B cell (primary cell): ENCODE results near the gene CFAP53. TPM values are rescaled to one million over a fixed set of nuclear protein-coding genes. Genes with fewer than 3 reads are reported as not detected.

Experiments
- ATAC-seq: fragments of 200-7000 bp; cut with Tn5 transposase; one replicate; pipeline ENCODE4 v1.10.0; 2021; ENCODE audit warnings: low read depth, mild to moderate bottlenecking, moderate number of reproducible peaks, moderate library complexity
- CTCF ChIA-PET: fragments of 350-600 bp; sonication (Branson Sonifier 250); formaldehyde crosslinking; loops from one replicate; lab custom pipeline; 2021; ENCODE audit warnings: antibody characterized with exemption, inconsistent platforms; lab: Charles Lee
- POLR2A ChIA-PET: fragments of 350-600 bp; sonication (Branson Sonifier 250); formaldehyde crosslinking; loops from one replicate; lab custom pipeline; 2021; ENCODE audit warnings: antibody characterized with exemption; lab: Charles Lee
- DNase-seq: peaks from one replicate; pipeline ENCODE4 v3.0.0; 2013
- H2AFZ ChIP-seq: 2 replicates; pipeline ENCODE4 v1.6.1; 2012; ENCODE audit warnings: mild to moderate bottlenecking, low read depth, low read length; ENCODE audit not compliant: insufficient read depth, poor library complexity, severe bottlenecking
- H3K27ac ChIP-seq, 2 donors: 1 replicate in 1 of 2; 2 replicates in 1 of 2; pipeline ENCODE4 v1.5.1; 2012 to 2013; ENCODE audit warnings: low read length in 2 of 2, mild to moderate bottlenecking in 2 of 2, moderate library complexity in 1 of 2
- H3K27me3 ChIP-seq, 4 experiments: fragments of 200-600 bp in 1 of 4; sonication (generic) in 1 of 4; replicated peaks in 1 of 4; 1 replicate in 2 of 4; 2 replicates in 2 of 4; pipeline versions ENCODE4 v1.6.1 to v1.7.0; 2013 to 2016; ENCODE audit warnings: low read length in 3 of 4, mild to moderate bottlenecking in 2 of 4, mixed read lengths in 1 of 4, moderate library complexity in 1 of 4; ENCODE audit not compliant: insufficient read depth in 4 of 4, control insufficient read depth in 3 of 4; ENCODE audit errors: control extremely low read depth in 1 of 4
- H3K36me3 ChIP-seq, 2 experiments: replicated peaks in 1 of 2; 1 replicate in 1 of 2; 2 replicates in 1 of 2; pipeline versions ENCODE4 v1.6.1 to v1.7.1; 2013; ENCODE audit warnings: low read length in 1 of 2; ENCODE audit not compliant: insufficient read depth in 2 of 2, control insufficient read depth in 1 of 2; ENCODE audit errors: control extremely low read depth in 1 of 2, extremely low read depth in 1 of 2
- H3K4me1 ChIP-seq, 2 donors: fragments of 200-600 bp in 1 of 2; sonication (generic) in 1 of 2; 1 replicate in 1 of 2; 2 replicates in 1 of 2; pipeline versions ENCODE4 v1.5.1 to v1.6.1; 2013 to 2017; ENCODE audit warnings: low read length in 2 of 2; ENCODE audit not compliant: control insufficient read depth in 2 of 2, insufficient read depth in 2 of 2
- H3K4me2 ChIP-seq: replicated peaks from 2 replicates; pipeline ENCODE3; 2012; ENCODE audit warnings: mild to moderate bottlenecking, low read depth, low read length; ENCODE audit not compliant: poor library complexity, severe bottlenecking
- H3K4me3 ChIP-seq, 5 experiments: fragments of 200-600 bp in 1 of 5; sonication (generic) in 1 of 5; 1 replicate in 3 of 5; 2 replicates in 2 of 5; pipeline versions ENCODE4 v1.5.1 to v1.7.0; 2011 to 2016; ENCODE audit warnings: low read length in 4 of 5, mild to moderate bottlenecking in 4 of 5, low read depth in 2 of 5, control low read depth in 1 of 5, moderate library complexity in 1 of 5; ENCODE audit not compliant: insufficient read depth in 1 of 5; ENCODE audit errors: control extremely low read depth in 1 of 5, extremely low read depth in 1 of 5
- H3K79me2 ChIP-seq: fragments of 200-600 bp; sonication (generic); one replicate; pipeline ENCODE4 v1.6.0; 2016; ENCODE audit warnings: low read length; ENCODE audit not compliant: control insufficient read depth, insufficient read depth
- H3K9ac ChIP-seq: fragments of 200-600 bp; sonication (generic); 2 replicates; pipeline ENCODE4 v1.6.1; 2017; ENCODE audit warnings: mild to moderate bottlenecking, low read length, moderate library complexity
- H3K9me3 ChIP-seq, 3 donors: one replicate each; pipeline versions ENCODE4 v1.6.1 to v1.7.1; 2013; ENCODE audit warnings: low read length in 2 of 3; ENCODE audit not compliant: control insufficient read depth in 2 of 3, insufficient read depth in 1 of 3; ENCODE audit errors: control extremely low read depth in 1 of 3
- H4K20me1 ChIP-seq: 2 replicates; pipeline ENCODE4 v1.6.0; 2012; ENCODE audit warnings: mild to moderate bottlenecking, low read length; ENCODE audit not compliant: insufficient read depth, control insufficient read depth, poor library complexity, severe bottlenecking
- H3K27ac Mint-ChIP-seq: one replicate; pipeline ENCODE4 v1.8.0; 2021; ENCODE audit warnings: mixed read lengths
- H3K27me3 Mint-ChIP-seq: one replicate; pipeline ENCODE4 v1.8.0; 2021; ENCODE audit warnings: mixed read lengths
- H3K4me1 Mint-ChIP-seq: one replicate; pipeline ENCODE4 v1.8.0; 2021; ENCODE audit warnings: mixed read lengths
- H3K4me3 Mint-ChIP-seq: one replicate; pipeline ENCODE4 v1.8.0; 2021; ENCODE audit warnings: mixed read lengths
- H3K9me3 Mint-ChIP-seq: one replicate; pipeline ENCODE4 v1.8.0; 2022; ENCODE audit warnings: mixed read lengths; ENCODE audit not compliant: insufficient read depth
- CTCF ChIP-seq: fragments of 200-600 bp; IDR thresholded peaks from one replicate; pipeline ENCODE4 v1.8.0; 2022; ENCODE audit warnings: antibody characterized with exemption, mild to moderate bottlenecking
- EZH2 ChIP-seq: IDR thresholded peaks from 2 replicates; pipeline ENCODE4 v1.6.1; 2012; ENCODE audit warnings: borderline replicate concordance, low read depth, mild to moderate bottlenecking, moderate library complexity, low read length; ENCODE audit not compliant: insufficient read depth, poor library complexity, severe bottlenecking
- WGBS: methylation state at CpG from one replicate; pipeline ENCODE4 v1.1.5; 2013; ENCODE audit warnings: missing lambda C conversion rate; ENCODE audit not compliant: insufficient coverage; 5-methylcytosine and 5-hydroxymethylcytosine counted together
- intact Hi-C: fragments of 100-400 bp; cut with micrococcal nuclease; formaldehyde crosslinking; loops from one replicate; pipeline ENCODE4 v1.10.0; 2022
- polyA plus RNA-seq: library from polyadenylated mRNA; depleted of rRNA; stranded (reverse); fragments of >200 nt; gene quantifications from 2 replicates; pipeline ENCODE4 v1.2.3, GENCODE V29; 2012
- total RNA-seq, 2 donors: library from RNA; stranded (reverse); fragments of 120-200 nt in 1 of 2; gene quantifications; 1 replicate in 1 of 2; 2 replicates in 1 of 2; pipeline versions ENCODE4 v1.2.3 to v1.2.4, GENCODE V29; 2013 to 2022

Gene CFAP53
- total and polyA plus RNA-seq, 2 donors (not counting 1 experiment from before 2014, with no cell fraction given): 0.04 to 0.79 TPM

- CTCF ChIA-PET: interaction anchor here (0.8 to 2.8 kb wide), 9 partner anchors 10 to 148 kb away, joined by 3 to 44 read pairs (median 4); partner anchors contain the start of genes CFAP53 and MYO5B
- TF ChIP-seq CTCF: no peak
- no peak for TF ChIP-seq EZH2
- POLR2A ChIA-PET: interaction anchor here (0.8 to 1.9 kb wide), 9 partner anchors 9 to 1329 kb away, joined by 3 to 10 read pairs (median 5); partner anchors contain the start of genes C18orf32, CFAP53 and SKA1
Measured at GRCh38 chr18:50281295-50281971, 15.1 kb upstream of the CFAP53 start, which contains the start of gene MBD1. TSS of gene MBD1 (minus strand) at chr18:50281523. CDS start at chr18:50279992, 1,531 bp downstream.

More at GRCh38 chr18:50281295-50281971, 15.1 kb upstream of the CFAP53 start, which contains the start of gene MBD1:
- peaks cover 36% of the 10 kb centered on the region for H4K20me1 ChIP-seq
- Mint-ChIP-seq H3K4me3 (peak within 1 kb of the TSS; percentile 97), H3K27ac (peak within 1 kb of the TSS; percentile 97), H3K27me3 (no peaks in the 10 kb centered on the region), H3K9me3 (no peaks in the 10 kb centered on the region), H3K4me1 (peaks cover 39% of the 10 kb centered on the region)
- H3K4me3 ChIP-seq: peak within 1 kb of the TSS; percentile 92 to 99 (median 99)
- H3K79me2 ChIP-seq: peaks cover 39% of the 10 kb centered on the region
- peak; percentile 100 for DNase-seq
- H3K36me3 ChIP-seq: peaks cover 0 to 65% of the 10 kb centered on the region in 2 experiments
- H3K9ac ChIP-seq: peak within 1 kb of the TSS; percentile 97
- H3K27ac ChIP-seq: peak within 1 kb of the TSS; percentile 81 to 87
- WGBS: under 1% methylated on average over 63 of the region's 63 CpGs
- peak within 1 kb of the TSS; percentile 97 for H3K4me2 ChIP-seq
- peak within 1 kb of the TSS; percentile 95 for H2AFZ ChIP-seq
- intact Hi-C loops: loop anchor here (1.0 kb wide), 4 partner anchors 15 to 789 kb away; partner anchors contain the start of genes CFAP53 and RPL17
- peaks cover 30 to 34% of the 10 kb centered on the region in 2 donors for H3K4me1 ChIP-seq
- peak; percentile 92 for ATAC-seq
- H3K27me3 ChIP-seq: no peaks in the 10 kb centered on the region
- H3K9me3 ChIP-seq: no peaks in the 10 kb centered on the region
